ENCODE results near the gene TRIM33.

DNA sequence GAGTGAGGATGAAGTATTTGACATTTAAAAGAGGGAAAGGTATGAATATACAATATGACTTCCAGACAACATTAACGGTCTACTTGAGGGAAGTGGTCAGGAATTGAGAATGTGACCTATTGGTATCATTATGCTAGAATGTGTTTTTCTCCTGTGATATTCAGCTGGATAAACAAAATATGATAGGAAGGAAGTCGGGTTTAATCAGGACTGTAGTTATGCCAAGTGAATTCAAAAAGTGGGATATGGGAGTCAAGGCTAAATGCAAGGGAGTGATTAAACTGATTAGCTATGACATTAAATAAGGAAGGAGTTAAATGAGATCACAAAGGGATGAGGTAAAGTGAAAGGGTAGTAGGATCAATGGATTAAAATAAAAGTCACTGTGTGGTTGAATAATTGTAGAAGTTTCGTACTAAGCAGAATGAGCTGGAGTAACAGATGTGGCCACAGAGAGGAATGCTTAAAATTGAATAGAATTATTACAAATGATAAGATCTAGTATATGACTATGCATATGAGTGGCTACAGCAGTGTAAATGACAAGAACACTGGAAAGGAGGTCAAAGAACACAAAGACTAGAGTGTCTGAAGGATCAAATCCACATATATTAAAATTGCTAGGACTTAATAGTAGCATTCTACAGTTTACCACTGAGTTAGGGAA, 62.5 kb downstream of the TRIM33 start:
- TF ChIP-seq, protein P1, sequence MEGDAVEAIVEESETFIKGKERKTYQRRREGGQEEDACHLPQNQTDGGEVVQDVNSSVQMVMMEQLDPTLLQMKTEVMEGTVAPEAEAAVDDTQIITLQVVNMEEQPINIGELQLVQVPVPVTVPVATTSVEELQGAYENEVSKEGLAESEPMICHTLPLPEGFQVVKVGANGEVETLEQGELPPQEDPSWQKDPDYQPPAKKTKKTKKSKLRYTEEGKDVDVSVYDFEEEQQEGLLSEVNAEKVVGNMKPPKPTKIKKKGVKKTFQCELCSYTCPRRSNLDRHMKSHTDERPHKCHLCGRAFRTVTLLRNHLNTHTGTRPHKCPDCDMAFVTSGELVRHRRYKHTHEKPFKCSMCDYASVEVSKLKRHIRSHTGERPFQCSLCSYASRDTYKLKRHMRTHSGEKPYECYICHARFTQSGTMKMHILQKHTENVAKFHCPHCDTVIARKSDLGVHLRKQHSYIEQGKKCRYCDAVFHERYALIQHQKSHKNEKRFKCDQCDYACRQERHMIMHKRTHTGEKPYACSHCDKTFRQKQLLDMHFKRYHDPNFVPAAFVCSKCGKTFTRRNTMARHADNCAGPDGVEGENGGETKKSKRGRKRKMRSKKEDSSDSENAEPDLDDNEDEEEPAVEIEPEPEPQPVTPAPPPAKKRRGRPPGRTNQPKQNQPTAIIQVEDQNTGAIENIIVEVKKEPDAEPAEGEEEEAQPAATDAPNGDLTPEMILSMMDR (conservative IDR thresholded peaks at IDR 0.05) = no peak
- no peak for TF ChIP-seq ZFX (IDR thresholded peaks at IDR 0.05)
